NCI-H1694 treated with DMSO at 0.1 percent for 48 hours (cell line): Measurements from ENCODE around the gene GJC1.
A peak's percentile ranks its signal among the peaks of the same experiment; 100 is the strongest.
"Not testable (repeated sequence)": the region's sequence is repeated elsewhere in the genome, so short reads cannot be mapped to it uniquely, and the experiment has no call there.

Experiments
- DNase-seq: peaks from one replicate; lab custom pipeline; 2025; lab: John Stamatoyannopoulos, UW

GJC1 gene

GRCh38 chr17:44844390-44844830 lies 14.3 kb upstream of the GJC1 start:
- no peak for DNase-seq

- DNase-seq: no peak
These were observed 12.7 kb upstream of the GJC1 start for GRCh38 chr17:44842748-44843147.

- no peak for DNase-seq
These were observed 10.8 kb upstream of the GJC1 start for GRCh38 chr17:44840936-44841335.

- DNase-seq: no peak
These were observed 10.2 kb upstream of the GJC1 start for GRCh38 chr17:44840274-44840673.

- peak; percentile 59 for DNase-seq
These were observed 7.1 kb upstream of the GJC1 start for GRCh38 chr17:44837196-44837595.

GRCh38 chr17:44832805-44833204 lies 2.7 kb upstream of the GJC1 start:
- no peak for DNase-seq

- no peak for DNase-seq
These were observed 1.3 kb upstream of the GJC1 start for GRCh38 chr17:44831371-44831770.

- no peak for DNase-seq
These were observed 537 bp upstream of the GJC1 start for GRCh38 chr17:44830359-44831288.

GRCh38 chr17:44828919-44829522 lies 1.1 kb downstream of the GJC1 start:
- DNase-seq: no peak

- DNase-seq: no peak
These were observed 2.2 kb downstream of the GJC1 start for GRCh38 chr17:44827863-44828262.

GRCh38 chr17:44826123-44826790 lies 3.8 kb downstream of the GJC1 start:
- no peak for DNase-seq

- not testable (repeated sequence) for DNase-seq
These were observed 4.9 kb downstream of the GJC1 start for GRCh38 chr17:44825236-44825635.

GRCh38 chr17:44820631-44821212 lies 9.4 kb downstream of the GJC1 start:
- peak; percentile 77 for DNase-seq

GRCh38 chr17:44818508-44818907 lies 11.6 kb downstream of the GJC1 start:
- not testable (repeated sequence) for DNase-seq

- DNase-seq: no peak
These were observed 17.8 kb downstream of the GJC1 start for GRCh38 chr17:44812263-44812662.

- not testable (repeated sequence) for DNase-seq
These were observed 21.3 kb downstream of the GJC1 start for GRCh38 chr17:44808656-44809388.

- no peak for DNase-seq
These were observed 21.9 kb downstream of the GJC1 start for GRCh38 chr17:44808156-44808555.

- DNase-seq: peak; percentile 87
These were observed 22.3 kb downstream of the GJC1 start for GRCh38 chr17:44807817-44808155.

- no peak for DNase-seq
These were observed 22.8 kb downstream of the GJC1 start for GRCh38 chr17:44807093-44807816.

GRCh38 chr17:44804302-44805089 lies 25.6 kb downstream of the GJC1 start:
- DNase-seq: peak; percentile 49
